Mucosa of rectum (tissue), 2 donors: ENCODE measurements around the gene CARD18.

Source experiments
- H3K27ac ChIP-seq, 2 donors: one replicate each; pipeline ENCODE4 v1.7.0; 2013; ENCODE audit warnings: inconsistent platforms in 2 of 2, low read depth in 2 of 2, low read length in 2 of 2
- H3K27me3 ChIP-seq, 2 donors: one replicate each; pipeline ENCODE4 v1.7.0; 2013; ENCODE audit warnings: low read length in 2 of 2; ENCODE audit not compliant: control insufficient read depth in 2 of 2, insufficient read depth in 2 of 2
- H3K36me3 ChIP-seq, 2 donors: one replicate each; pipeline ENCODE4 v1.7.0; 2013; ENCODE audit warnings: low read length in 2 of 2; ENCODE audit not compliant: control insufficient read depth in 2 of 2, insufficient read depth in 2 of 2
- H3K4me1 ChIP-seq, 2 donors: one replicate each; pipeline ENCODE4 v1.7.0; 2013; ENCODE audit warnings: low read length in 2 of 2, mild to moderate bottlenecking in 1 of 2; ENCODE audit not compliant: control insufficient read depth in 2 of 2, insufficient read depth in 2 of 2
- H3K4me3 ChIP-seq, 2 donors: one replicate each; pipeline ENCODE4 v1.7.0; 2013; ENCODE audit warnings: low read length in 2 of 2
- H3K9ac ChIP-seq, 2 donors: one replicate each; pipeline ENCODE4 v1.7.0; 2013; ENCODE audit warnings: low read length in 2 of 2, low read depth in 1 of 2, mild to moderate bottlenecking in 1 of 2
- H3K9me3 ChIP-seq, 2 donors: one replicate each; pipeline ENCODE4 v1.7.0; 2013; ENCODE audit warnings: low read length in 2 of 2; ENCODE audit not compliant: control insufficient read depth in 2 of 2
- donor health status: healthy.
- donor health status: Normal muscosa, but diverticular disease.

CARD18 gene

DNA sequence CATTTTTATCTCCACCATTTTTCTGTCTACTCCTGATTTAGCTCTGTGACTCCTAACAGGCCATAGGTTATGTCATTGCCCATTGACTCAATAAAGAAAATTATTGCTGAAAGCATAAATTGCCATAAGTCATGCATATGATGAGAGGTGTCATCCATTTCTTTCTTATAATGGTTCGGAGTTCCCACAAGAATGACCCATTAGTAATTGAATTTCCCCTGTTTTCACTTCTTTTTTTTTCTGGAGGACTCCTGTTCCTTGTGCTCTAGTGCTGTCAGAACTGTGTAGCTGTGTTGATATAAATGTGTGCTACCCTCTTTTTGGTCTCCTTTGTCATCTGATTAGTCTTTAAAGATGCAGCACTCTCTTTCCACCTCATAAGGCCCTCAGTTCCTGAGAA lies 22.9 kb upstream of the CARD18 start:
- Histone ChIP-seq H3K9ac (no peak overlapping the region), H3K4me1 (no peaks in the 10 kb centered on the region), H3K27ac (no peak overlapping the region), H3K9me3 (no peaks in the 10 kb centered on the region), H3K4me3 (no peak overlapping the region), H3K36me3 (no peaks in the 10 kb centered on the region), H3K27me3 (no peaks in the 10 kb centered on the region)

DNA sequence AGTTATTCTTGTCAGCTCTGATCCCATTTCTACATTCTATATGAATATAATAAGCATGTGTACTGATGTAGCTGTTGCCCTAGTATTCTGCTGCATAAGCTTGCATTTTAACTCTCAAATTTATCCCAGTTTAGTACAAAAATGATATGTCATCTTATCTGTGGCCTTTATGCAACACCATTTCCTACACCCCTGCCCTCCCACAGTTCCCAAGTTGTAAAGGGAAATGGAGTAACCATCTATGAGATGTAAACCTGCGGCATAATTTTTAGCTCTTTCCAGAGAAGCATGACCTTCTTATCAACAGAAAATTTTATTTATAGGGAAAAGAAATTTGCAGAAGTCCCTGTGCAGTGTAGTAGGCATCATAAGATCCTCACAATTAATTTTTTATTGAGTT lies 18.9 kb upstream of the CARD18 start:
- H3K9ac ChIP-seq, result no peak overlapping the region
- no peaks in the 10 kb centered on the region for H3K36me3 ChIP-seq
- no peaks in the 10 kb centered on the region for H3K9me3 ChIP-seq
- H3K4me1 ChIP-seq, result peaks cover 0 to 2% of the 10 kb centered on the region in 2 donors
- no peaks in the 10 kb centered on the region for H3K27me3 ChIP-seq
- H3K4me3 ChIP-seq, result no peak overlapping the region
- no peak overlapping the region for H3K27ac ChIP-seq

DNA sequence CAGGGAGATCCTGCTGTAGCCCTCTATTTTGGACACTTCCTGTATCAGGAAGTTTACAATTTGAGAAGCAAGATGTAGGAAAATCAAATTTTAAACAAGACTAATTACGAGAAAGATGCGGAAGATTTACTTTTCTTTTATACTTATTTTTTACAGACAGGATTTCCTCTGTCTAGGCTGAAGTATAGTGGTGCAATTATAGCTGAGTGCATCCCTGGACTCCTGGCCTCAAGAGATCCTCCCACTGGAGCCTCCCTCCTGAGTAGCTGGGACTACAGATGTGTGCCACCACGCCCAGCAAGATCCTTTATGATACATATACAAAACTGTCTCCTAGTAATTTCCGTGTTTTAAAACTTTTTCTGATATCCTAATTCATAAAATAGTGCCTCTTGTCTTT lies 17.2 kb upstream of the CARD18 start:
- Histone ChIP-seq H3K36me3 (no peaks in the 10 kb centered on the region), H3K27ac (no peak overlapping the region), H3K4me3 (no peak overlapping the region), H3K9me3 (no peaks in the 10 kb centered on the region), H3K27me3 (no peaks in the 10 kb centered on the region), H3K4me1 (peaks cover 0 to 2% of the 10 kb centered on the region in 2 donors), H3K9ac (no peak overlapping the region)

DNA sequence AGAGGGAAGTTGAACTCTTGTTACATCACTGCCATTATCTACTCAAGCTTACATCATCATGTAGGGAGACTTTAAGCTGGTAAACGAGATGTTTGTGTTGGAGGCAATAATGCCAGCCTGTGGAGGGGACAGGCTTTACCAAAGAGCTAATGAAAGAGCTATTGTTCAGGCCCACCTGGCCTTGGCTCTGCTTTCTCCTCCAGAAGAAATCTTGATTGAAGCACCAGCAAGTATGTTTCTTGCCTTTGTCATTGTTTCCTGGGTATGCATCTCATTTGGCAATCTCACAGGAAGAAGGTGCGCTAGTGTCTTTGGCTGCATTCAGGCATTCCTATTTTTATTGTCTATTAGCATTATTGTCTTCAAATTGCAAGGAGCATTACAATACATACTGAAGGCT lies 16.7 kb upstream of the CARD18 start:
- H3K4me1 ChIP-seq, result peaks cover 0 to 2% of the 10 kb centered on the region in 2 donors

DNA sequence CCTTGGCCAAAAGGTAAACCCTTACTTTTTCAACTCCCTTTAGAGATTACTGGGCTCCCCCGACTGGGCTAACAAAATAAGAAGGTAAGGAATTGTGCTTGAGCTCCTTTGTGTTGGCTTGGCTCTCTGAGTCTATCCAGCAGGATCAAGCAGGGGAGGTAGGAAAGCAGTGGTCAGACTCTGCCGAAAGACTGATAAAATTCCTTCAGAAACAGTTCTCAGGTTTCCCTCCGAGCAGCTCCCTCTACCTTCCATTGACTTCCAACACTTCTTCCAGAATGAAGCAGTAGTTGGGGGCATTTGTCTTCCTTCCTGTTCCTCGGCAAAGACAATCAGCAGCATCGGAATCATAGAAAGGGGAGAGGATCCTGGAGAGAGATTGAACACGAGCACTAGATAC lies 16.1 kb upstream of the CARD18 start:
- H3K27ac ChIP-seq, result no peak overlapping the region
- H3K36me3 ChIP-seq, result no peaks in the 10 kb centered on the region
- H3K4me3 ChIP-seq, result no peak overlapping the region
- H3K4me1 ChIP-seq, result peaks cover 0 to 2% of the 10 kb centered on the region in 2 donors
- no peak overlapping the region for H3K9ac ChIP-seq
- H3K27me3 ChIP-seq, result no peaks in the 10 kb centered on the region
- no peaks in the 10 kb centered on the region for H3K9me3 ChIP-seq

More for the DNA sequence above, 16.7 kb upstream of the CARD18 start:
- H3K36me3 ChIP-seq, result no peaks in the 10 kb centered on the region
- no peak overlapping the region for H3K9ac ChIP-seq
- H3K4me3 ChIP-seq, result no peak overlapping the region
- H3K9me3 ChIP-seq, result no peaks in the 10 kb centered on the region
- H3K27ac ChIP-seq, result no peak overlapping the region
- no peaks in the 10 kb centered on the region for H3K27me3 ChIP-seq

DNA sequence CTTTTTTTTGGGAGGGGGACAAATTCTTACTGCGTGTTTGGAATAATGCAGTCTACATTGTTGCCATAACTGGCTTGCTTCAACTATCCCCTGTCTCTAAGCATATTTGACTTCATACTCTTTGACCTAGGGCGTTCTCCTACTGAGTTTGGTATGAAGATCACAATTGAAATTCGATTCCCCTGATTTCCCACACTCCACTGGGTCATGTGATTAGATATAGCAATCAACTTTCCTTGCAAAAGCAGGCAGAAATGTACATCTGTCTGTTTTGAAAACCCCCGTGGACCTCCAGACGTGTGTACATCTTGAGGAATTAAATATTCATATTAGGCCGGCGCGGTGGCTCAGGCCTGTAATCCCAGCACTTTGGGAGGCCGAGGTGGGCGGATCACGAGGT lies 13.8 kb upstream of the CARD18 start:
- no peak overlapping the region for H3K4me3 ChIP-seq
- no peaks in the 10 kb centered on the region for H3K36me3 ChIP-seq
- H3K27ac ChIP-seq, result no peak overlapping the region
- H3K27me3 ChIP-seq, result no peaks in the 10 kb centered on the region
- no peak overlapping the region for H3K9ac ChIP-seq
- peaks cover 0 to 2% of the 10 kb centered on the region in 2 donors for H3K4me1 ChIP-seq
- no peaks in the 10 kb centered on the region for H3K9me3 ChIP-seq

DNA sequence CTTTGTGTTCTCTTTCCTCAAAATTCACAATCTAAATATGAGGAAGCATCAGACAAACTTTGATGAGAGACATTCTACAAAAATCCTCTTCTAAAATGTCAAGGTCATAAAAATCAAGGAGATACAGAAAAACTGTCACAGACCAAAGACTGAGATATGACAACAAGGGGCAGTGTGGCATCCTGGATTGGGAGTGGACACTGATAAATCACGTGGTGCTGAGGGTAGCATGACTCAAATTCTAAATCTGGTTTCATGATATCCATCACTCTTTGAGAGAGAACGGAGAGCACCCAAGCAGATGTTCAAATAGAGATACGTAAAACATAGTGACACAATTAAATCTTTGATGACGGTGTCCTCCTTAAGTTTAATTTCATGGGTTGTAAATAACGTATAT lies 13.0 kb upstream of the CARD18 start:
- H3K4me3 ChIP-seq, result no peak overlapping the region
- H3K4me1 ChIP-seq, result peaks cover 0 to 2% of the 10 kb centered on the region in 2 donors
- no peaks in the 10 kb centered on the region for H3K27me3 ChIP-seq
- H3K9me3 ChIP-seq, result no peaks in the 10 kb centered on the region
- H3K9ac ChIP-seq, result no peak overlapping the region
- H3K36me3 ChIP-seq, result no peaks in the 10 kb centered on the region
- no peak overlapping the region for H3K27ac ChIP-seq

DNA sequence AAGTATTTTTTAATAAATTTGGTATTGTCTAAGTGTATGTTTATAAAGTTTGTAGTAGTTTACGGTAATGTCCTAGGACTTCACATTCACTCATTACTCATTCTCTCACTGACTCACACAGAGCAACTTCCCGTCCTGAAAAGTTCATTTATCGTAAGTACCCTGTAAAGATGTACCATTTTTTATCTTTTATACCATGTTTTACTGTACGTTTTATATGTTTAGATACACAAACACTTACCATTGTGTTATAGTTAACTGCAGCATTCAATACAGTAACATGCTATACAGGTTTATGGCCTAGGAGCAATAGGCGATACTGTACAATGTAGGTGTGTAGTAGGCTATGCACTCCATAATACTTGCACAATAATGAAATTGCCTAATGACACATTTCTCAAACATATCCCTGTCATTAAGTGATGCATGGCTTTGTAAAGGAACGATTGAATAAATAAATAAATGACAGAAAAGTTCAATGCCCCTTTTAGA lies 12.5 kb upstream of the CARD18 start:
- H3K9me3 ChIP-seq, result no peaks in the 10 kb centered on the region
- H3K9ac ChIP-seq, result no peak overlapping the region
- H3K36me3 ChIP-seq, result no peaks in the 10 kb centered on the region
- no peak overlapping the region for H3K4me3 ChIP-seq
- H3K4me1 ChIP-seq, result peaks cover 0 to 2% of the 10 kb centered on the region in 2 donors
- no peak overlapping the region for H3K27ac ChIP-seq
- no peaks in the 10 kb centered on the region for H3K27me3 ChIP-seq

DNA sequence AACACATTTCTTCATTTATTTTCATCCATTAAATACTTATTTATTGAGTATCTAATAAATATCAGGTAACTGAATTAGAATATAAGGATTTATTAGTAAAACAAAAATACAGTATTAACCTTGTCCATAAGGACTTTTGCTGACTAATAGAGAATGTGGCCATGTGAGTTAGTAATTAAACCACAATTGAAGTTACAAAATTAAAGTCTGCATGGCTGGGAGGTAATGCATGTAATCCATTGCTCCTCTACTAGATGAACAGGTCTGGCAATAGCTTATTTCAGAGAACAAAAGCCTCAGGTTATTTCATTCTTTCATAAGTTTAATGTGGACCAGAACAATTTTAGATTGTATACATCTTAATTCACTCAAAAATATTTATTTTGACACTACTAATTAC lies 9.9 kb upstream of the CARD18 start:
- Histone ChIP-seq H3K4me3 (no peak overlapping the region), H3K27me3 (no peaks in the 10 kb centered on the region), H3K36me3 (no peaks in the 10 kb centered on the region), H3K4me1 (no peaks in the 10 kb centered on the region), H3K9ac (no peak overlapping the region), H3K27ac (no peak overlapping the region), H3K9me3 (no peaks in the 10 kb centered on the region)

DNA sequence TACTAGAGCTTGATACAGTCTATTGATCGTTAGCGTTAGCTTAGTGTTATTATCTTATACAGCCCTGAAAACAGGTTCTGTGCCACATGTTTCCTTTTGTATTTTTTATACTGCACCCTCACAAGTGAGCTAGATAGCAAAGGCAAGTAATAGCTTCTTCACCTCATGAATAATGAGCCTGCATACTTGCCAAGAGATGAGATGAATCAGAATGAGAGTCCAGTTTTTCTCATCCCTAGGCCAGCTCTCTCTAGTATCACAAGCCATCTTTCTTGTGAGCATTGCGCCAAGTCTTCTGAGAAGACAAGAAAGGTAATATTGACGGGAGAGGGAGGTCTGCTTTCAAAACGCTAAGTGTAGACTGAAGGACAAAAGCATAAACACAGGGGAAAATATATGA lies 8.7 kb upstream of the CARD18 start:
- Histone ChIP-seq H3K4me1 (no peaks in the 10 kb centered on the region), H3K4me3 (no peak overlapping the region), H3K9me3 (no peaks in the 10 kb centered on the region), H3K27ac (no peak overlapping the region), H3K27me3 (no peaks in the 10 kb centered on the region), H3K9ac (no peak overlapping the region), H3K36me3 (no peaks in the 10 kb centered on the region)

DNA sequence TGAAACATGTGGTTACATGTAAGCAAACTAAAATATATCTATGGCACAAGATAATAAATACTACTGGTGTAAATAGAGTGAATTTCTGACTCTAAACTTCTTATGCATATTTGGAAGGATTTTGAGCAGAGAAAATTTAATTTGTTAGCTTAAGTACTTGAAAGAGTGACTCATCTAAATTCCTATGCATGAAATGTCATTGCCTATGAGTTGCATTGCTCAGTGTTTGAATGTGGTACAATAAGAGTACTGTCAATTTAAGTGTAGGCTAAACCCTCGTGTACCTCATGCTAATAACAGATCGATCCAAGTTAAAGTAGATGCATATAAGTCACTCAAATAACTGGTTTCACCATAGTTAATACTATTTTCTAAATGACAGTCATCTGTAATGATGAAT lies 5.3 kb upstream of the CARD18 start:
- Histone ChIP-seq H3K9me3 (no peaks in the 10 kb centered on the region), H3K27me3 (no peaks in the 10 kb centered on the region), H3K4me3 (no peak overlapping the region), H3K4me1 (no peaks in the 10 kb centered on the region), H3K9ac (no peak overlapping the region), H3K36me3 (no peaks in the 10 kb centered on the region), H3K27ac (no peak overlapping the region)
